Skeletal muscle cell (primary cell): ENCODE data around the gene MTERF4.

Experiments used
- DNase-seq: peaks from one replicate; pipeline ENCODE4 v3.0.0-alpha.2; 2010; ENCODE audit warnings: low read depth
- H3K4me3 ChIP-seq: 2 replicates; pipeline ENCODE4 v1.5.1; 2011; ENCODE audit warnings: low read depth, mild to moderate bottlenecking, control low read depth, low read length, moderate library complexity

MTERF4 gene, protein sequence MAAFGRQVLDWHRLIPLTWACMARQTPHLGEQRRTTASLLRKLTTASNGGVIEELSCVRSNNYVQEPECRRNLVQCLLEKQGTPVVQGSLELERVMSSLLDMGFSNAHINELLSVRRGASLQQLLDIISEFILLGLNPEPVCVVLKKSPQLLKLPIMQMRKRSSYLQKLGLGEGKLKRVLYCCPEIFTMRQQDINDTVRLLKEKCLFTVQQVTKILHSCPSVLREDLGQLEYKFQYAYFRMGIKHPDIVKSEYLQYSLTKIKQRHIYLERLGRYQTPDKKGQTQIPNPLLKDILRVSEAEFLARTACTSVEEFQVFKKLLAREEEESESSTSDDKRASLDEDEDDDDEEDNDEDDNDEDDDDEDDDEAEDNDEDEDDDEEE

DNA sequence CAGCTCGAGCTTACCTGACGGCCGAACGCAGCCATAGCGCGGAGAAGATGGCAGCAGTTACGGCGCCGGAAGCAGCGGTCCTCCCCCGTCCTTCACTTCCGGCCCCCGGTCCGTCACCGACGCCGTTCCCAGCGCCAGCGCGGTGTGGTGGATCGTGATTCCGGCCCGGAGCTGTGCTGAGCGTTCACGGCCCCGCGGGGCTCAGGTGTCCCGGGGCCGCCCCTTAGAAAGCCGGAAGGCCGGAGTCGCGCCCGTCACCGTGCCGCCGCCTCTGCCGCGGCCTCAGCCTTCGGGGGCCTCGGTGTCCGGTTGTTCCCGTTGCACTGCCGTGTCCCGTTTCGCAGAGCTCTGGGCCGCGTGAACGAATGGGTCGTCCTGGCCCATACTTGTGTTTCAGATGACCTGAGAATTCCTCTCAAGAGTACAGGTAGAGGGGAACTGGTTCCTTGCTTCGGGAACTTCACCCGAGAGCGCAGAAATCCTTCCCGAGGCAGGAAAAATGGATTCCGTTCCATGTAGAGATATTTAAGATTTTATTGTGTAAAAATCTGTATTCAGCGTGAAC lies at the start of gene MTERF4:
MTERF4 (minus strand) TSS at position 49 of the 565 bp plus-strand sequence; CDS start at position 35, 14 bp downstream.
- peak within 1 kb of the TSS; percentile 90 for H3K4me3 ChIP-seq
- peak; percentile 30 for DNase-seq

DNA sequence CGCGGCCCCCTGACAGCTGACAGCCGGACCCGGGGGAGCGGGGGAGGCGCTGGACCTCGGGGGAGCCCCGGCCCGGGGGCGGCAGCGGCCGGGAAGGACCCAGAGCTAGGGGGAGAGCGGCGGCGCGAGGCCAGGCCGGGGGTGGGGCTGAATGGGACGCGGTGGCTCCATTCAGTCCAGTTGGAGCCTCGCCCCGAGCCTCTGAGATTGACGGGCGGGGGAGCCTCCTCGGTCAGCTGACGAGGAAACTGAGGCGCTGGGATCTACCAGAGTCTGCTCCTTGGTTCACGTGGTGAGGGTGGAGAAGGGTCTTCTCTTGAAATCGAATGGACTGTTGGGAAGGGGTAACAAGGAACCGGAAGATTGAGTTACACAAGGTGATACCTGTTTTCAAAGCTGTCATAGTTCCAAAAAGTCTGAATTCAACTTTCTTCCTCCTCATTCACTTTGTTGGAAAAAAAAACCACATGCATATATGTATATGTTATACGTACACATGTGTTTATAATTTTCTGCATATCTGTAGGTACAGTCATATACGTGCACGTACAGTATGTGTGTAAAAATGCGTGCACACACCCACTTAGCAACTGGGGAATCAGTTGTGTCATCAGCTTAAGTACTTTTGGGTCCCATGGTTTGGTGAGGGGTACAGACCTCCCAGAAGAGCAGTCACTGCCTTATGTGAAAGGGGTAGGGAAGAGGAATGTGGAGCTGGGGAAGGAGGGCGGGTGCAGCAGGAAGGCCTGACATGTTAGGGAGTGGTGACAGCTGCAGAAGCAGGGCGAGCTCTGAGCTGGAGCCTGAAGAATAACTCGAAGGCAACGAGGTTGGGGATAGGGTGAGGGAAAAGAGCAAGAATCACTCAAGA lies 48.8 kb upstream of the MTERF4 start:
- DNase-seq = no peak
- H3K4me3 ChIP-seq = peak overlapping the region; percentile 81

DNA sequence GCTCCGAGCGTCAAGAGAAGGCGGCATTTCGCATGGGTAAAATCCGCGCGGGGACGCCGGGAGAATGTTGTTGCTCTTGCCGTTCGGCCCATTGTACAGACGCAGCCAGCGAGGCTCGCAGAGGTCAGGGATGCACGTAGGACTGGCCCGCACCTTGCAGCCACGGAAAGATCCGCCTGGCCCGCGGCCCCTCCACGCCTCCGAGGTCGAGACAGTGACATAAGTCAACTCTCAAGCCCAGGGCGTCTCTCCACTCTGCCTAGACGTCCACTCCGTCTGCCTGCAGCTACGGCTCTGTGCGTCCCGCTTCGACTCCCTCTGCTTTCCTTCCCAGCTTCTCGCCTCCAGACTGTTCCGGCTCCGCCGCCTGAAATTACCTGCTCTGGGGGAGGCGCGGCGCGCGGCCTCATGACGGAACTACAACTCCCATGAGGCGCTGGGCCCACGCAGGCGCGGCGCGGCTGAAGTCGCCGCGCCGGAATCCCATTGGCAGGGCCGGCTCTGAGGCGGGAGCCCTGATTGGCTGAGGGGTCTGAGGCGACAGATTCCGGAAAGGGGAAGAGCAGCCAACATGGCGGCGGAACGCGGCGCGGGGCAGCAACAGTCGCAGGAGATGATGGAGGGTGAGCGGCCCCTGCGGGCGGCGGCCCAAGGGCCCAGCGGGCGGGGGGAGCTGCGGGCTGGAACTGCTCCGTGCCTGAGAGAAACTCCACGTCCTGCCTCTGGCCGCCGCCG lies 48.0 kb upstream of the MTERF4 start, which contains the start of gene PPP1R7:
PPP1R7 (plus strand) TSS at position 543 of the 735 bp plus-strand sequence; CDS start at position 572, 29 bp downstream.
- DNase-seq = peak; percentile 70
- peak within 1 kb of the TSS; percentile 81 for H3K4me3 ChIP-seq

DNA sequence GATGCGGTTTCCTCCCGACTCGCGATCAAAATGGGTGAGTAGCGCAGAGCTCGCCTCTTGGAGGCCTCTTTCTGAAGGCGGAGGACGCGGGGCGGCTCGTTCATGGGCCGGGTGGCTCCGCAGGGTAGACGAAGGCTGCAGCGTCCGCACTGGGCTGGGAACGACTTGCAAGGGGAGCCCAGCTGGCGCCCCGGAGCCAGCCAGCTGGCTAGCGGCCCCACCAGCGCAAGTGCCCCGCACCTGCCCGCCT lies 47.5 kb upstream of the MTERF4 start:
- DNase-seq = no peak
- H3K4me3 ChIP-seq = peak overlapping the region; percentile 81

DNA sequence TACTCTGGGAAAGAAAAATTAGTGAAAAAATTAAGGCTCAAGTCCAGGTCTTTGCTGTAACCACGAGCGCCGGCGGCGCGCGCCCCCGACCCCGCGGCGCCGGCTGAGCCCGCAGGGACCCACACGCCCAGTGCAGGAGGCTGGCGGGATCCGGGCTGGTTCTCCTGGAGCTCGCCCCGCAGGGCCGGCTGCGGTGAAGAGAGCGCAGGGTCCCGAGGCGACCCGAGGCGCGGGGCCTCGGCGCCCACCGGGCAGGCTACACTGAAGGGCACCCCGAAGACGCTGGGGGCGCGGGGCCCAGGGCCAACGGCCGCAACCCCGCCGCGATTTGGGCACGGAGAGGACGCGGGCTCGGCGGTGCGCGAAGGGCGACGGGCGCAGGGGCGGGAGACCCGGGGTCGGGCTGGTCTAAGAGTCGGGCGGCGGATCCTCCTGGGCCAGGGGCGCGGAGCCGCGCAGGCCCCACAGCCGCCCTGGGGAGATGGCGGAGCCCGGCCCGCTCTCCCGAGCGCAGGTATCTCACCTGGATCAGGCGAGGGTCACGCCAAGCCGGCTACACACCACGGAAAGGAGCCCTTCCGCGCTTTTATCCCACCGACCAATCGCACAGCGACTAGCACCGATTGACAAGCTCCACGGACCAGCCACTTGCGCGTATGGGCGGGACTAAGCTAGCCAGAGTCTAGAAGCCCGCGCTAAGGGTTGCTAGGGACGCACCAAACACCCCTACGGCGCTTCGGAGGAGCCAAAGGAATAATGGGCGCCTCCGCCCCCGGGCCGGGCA lies 47.0 kb upstream of the MTERF4 start, which contains the start of gene PASK:
PASK (minus strand) TSS at position 582 of the 784 bp plus-strand sequence. CDS start 6,440 bp downstream, outside the sequence.
- peak within 1 kb of the TSS; percentile 81 for H3K4me3 ChIP-seq
- peak; percentile 79 for DNase-seq

DNA sequence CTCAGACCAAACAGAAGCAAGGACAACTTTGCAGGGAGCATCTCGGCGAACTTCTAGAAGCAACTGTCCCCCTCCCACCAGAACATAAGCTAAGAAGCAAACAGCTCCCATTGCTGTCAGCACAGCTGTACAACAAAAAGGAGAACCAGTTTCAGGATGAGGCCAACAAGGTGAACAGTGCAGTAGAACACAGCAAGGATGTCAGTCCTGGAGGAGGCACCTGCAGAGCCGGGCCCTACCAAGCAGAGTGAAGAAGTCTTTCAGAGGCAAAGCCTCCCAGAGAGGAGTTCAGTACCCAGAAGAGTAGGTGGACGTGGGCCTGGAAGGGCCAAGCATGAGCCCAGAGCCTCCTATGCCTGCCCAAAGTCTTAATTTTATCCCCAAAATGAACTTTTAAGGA lies 46.2 kb upstream of the MTERF4 start:
- H3K4me3 ChIP-seq = peak overlapping the region; percentile 81
- no peak for DNase-seq

DNA sequence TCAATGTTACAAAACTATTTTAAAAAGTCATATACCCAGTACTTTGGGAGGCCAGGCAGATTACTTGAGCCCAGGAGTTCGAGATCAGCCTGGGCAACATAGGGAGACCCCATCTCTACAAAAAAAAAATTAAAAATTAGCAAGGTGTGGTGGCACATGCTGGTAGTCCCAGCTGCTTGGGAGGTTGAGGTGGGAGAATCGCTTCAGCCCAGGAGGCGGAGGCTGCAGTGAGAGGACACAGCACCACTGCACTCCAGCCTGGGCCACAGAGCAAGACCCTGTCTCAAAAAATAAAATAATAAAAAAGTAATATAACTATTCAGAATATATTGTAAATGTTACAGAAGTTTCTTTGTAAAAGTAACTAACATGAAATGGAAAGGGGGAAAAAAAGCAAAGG lies 45.2 kb upstream of the MTERF4 start:
- H3K4me3 ChIP-seq = no peak overlapping the region
- DNase-seq = no peak

DNA sequence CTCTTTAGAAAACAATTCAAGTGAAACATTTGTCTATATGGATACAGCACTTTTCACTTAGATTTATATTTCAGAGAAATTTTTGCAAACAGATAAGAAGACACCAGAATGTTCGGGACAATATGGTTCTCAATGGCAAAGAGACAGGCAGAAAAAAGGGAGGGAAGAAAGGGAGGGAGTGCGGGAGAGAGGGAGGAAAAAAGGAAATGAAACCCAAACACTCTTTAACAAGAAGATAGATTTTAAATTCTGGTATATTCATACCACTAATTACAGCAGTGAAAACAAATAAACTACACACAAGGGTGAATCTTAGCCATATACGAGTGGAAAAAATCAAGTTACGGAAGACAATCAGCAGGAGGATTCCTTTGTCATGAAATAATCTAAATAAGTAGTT lies 44.2 kb upstream of the MTERF4 start:
- DNase-seq = no peak
- no peak overlapping the region for H3K4me3 ChIP-seq

DNA sequence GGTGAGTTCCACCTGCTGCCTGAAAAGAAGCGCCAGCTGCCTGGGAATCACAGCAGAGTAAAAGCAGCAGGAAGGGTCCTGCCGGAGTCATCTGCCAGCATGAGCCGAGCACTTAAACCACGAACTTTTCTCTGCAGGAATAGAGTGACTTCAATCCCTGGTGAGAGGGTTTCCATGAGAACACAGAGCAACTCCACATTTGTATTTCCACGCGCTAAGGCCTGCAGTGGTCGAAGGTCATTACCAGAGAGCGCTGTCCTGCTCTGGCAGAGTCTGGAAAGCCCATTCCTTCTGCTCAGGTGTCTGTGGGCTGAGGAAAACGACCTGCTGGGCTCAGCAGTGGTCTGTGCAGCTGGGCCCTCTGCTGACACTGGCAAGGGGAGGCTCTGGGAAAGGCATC lies 40.5 kb upstream of the MTERF4 start:
- no peak for DNase-seq

DNA sequence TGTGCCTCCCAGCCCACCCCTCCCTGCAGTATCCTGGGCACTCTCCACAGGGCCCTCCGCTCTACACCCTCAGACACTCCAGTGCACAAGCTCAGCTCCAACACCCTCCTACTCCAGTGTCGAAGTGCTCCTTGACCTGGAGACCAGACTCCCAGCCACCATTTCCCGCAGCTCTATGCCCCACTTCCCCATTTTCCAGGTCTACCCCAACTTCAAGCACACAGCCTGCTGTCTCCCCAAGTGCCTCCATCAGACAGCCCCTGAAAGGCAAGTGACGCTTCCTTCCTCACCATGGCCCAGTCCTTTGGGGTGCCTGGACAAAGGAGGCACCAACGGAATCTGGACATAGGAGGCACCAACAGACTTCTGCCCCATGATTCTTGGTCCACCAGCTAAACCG lies 40.0 kb upstream of the MTERF4 start:
- no peak for DNase-seq
- H3K4me3 ChIP-seq = no peak overlapping the region

More for the DNA sequence above, 40.5 kb upstream of the MTERF4 start:
- H3K4me3 ChIP-seq = no peak overlapping the region

DNA sequence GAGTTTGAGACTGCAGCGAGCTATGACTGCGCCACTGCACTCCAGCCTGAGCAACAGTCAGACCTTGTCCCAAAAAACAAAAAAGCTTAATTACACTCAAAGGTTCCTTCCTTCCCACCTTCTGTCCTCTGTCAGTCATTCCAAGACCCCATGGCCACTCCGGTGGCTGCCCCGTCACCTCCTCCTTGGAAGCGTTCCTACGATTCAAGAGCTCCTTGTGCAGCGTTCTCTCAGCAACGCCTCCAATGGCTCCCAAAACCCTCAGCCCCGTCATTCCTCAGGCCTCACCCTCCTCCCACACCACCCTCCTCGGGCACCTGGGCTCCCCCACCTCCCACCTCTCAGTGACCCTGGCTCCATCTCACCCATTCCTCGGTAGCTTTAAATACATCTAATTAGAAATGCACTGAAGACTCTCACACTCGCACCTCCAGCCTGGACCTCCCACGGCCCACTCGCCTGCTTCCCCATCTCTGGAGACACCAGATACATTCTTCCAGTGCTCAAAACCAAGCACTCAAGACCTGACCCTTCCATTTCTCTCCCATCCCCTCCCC lies 39.2 kb upstream of the MTERF4 start:
- H3K4me3 ChIP-seq = no peak overlapping the region
- no peak for DNase-seq

DNA sequence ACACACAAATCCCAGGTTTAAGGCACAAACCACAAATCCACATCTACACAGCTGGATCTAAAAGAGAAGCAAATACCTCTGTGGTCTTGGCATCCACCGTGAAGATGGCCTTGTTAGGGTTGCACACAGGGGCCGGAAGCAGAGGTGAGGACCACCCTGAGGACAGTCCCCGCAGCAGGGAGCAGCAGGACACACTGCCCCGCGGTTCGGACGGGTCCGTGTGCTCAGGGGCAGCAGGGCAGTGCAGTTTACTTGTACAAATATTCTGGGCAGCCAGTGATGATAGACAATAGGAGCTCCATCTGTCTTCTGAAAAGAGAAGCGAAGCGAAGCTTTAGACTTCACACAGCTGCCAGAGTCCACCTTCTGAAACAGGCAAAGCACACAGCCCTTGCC lies 38.4 kb upstream of the MTERF4 start:
- H3K4me3 ChIP-seq = no peak overlapping the region
- no peak for DNase-seq

DNA sequence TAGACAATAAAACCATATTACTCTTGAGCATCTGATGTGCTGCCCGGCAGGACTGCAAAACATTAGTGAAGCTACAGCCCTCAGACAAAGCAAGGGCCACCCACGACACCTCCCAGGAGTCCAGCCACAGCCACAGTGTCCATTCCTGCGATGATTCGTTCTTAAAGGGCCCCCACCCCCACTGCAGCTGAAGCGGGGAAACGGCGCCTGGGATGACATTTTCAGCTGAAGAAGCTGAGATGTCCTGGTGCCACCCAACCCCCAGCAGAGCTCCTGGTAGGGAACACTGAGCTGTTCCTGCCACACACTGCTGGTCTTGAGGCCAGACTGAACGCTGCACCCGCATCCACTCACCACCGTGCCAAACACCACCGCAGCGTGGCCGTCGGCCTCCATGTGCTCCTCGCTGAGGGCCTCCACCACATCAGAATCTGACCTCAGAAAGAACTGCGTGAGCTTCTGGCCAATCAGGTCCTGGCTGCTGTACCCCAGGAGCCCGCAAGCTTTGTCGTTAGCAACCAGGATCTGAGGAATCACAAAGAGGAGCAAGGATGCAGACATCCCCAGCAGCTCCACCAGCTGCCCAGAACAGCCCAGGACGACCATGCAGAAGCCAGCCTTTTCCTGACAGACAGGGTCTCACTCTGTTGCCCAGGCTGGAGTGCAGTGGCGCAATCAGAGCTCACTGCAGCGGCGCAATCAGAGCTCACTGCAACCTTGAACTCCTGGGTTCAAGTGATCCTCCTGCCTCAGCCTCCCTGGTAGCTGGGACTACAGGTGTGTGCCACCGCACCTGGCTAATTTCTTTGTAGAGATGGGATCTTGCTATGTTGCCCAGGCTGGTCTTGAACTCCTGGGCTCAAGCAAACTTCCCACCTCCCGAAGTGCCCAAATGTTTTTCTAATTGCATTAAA lies 37.7 kb upstream of the MTERF4 start:
- no peak for DNase-seq
- no peak overlapping the region for H3K4me3 ChIP-seq

DNA sequence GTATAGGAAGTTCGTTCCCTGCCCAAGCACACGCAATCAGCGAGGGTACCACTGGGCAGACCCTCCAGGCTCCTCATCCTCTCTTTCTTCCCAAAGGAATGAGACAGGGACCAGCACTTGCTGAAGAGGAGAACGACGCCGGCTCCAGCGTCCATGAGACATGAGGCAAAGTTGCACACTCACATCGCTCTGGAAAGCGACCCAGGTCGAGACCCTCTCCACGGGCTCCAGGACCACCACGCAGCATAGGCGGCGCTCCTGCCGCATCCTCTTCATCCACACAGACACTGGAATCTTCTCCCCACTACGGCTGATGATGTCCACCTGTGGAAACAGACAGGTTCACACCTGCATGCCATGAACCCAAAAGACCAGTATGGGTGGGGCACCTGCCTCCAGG lies 36.4 kb upstream of the MTERF4 start:
- H3K4me3 ChIP-seq = no peak overlapping the region

DNA sequence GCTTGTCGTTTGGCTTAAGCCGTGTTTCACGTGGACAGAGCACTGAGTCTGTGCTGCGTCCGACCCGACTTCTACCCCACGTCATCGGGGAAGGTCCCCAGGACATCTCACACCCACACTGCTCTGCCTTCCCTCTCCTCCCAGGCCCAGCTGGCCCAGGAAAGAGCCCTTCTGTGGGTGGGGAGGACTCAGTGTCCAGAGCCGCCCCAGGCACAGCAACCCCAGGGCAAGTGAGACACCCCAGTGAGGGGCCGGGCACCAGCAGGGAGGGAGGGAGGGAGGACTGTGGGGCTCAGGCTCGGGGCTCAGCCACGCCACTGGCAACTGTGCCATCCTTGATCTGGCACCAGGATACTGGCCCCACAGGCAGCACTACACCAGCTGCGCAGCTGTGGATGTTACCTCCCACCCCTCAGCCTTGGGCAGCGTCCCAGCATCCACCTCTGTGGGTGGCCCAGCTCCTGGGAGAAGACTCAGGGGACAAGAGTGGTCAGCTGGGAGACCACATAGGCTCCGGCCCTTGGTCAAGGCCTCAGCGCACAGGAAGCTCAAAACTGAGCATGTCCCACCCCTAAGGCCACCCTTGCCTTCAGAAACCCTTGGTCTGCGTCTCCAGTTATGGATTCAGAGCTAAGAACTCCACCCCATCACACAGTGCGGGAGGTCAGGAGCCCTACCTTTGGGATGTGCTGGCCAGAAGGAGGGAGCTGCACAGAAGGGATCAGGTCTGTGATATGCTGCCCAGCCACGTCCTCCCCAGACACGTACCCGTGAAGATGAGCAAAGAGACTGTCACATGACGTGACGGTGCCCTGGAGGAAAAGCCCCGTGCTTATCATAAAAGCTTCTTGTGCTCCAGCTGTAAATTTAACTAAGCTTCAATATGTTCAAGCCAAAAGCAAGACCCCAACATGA lies 35.4 kb upstream of the MTERF4 start:
- H3K4me3 ChIP-seq = no peak overlapping the region
- no peak for DNase-seq

More for the DNA sequence above, 36.4 kb upstream of the MTERF4 start:
- no peak for DNase-seq

DNA sequence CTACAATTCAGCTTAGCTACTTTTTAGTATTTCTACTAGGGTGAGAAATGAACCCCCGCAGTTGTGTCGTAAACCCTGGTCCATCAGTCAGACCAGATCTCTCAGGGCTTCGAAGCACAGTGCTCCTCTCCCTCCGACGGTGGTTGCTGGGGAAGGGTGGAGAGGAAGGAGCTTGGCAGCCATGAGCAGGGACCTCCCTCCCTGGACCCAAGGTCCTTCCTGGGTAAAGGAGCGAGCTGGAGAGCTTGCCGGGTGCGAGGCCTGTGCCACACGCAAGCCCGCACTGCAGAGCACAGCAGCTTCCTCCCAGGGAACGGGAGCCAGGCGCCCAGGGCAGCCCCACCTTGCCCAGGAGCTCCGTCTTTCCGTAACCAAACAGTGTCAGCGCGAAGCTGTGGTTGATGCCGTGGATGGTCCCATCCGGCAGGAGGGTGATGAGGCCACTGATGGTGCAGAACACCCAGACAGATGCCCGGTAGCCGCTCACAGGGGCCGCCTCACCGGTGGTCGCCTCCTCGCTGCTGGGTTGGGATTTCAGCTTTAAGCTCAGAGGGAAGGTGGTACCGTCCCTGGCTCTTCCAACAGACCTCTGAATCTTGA lies 34.7 kb upstream of the MTERF4 start:
- DNase-seq = no peak
- no peak overlapping the region for H3K4me3 ChIP-seq
